Activated T-helper 1 cell treated with Interleukin-2 at 50 U/mL for 16 hours (primary cell): ENCODE measurements around the gene PIK3R1.

ENCODE experiments used
- DNase-seq: peaks from one replicate; pipeline ENCODE4 v3.0.0-alpha.2; 2020; ENCODE audit warnings: low read depth

The PIK3R1 gene

GRCh38 chr5:68298479-68298878, 82.9 kb downstream of the PIK3R1 start:
- no peak for DNase-seq

GRCh38 chr5:68299105-68299504, 83.5 kb downstream of the PIK3R1 start:
- DNase-seq, result no peak

GRCh38 chr5:68299575-68299974, 84.0 kb downstream of the PIK3R1 start:
- no peak for DNase-seq

- no peak for DNase-seq
Observed at GRCh38 chr5:68303038-68303738, 87.6 kb downstream of the PIK3R1 start.

- no peak for DNase-seq
Observed at GRCh38 chr5:68303754-68304420, 88.3 kb downstream of the PIK3R1 start.

- DNase-seq, result no peak
Observed at GRCh38 chr5:68304421-68305052, 89.0 kb downstream of the PIK3R1 start.

- DNase-seq, result no peak
Observed at GRCh38 chr5:68305223-68305870, 89.8 kb downstream of the PIK3R1 start.

GRCh38 chr5:68306361-68307014, 90.9 kb downstream of the PIK3R1 start:
- DNase-seq, result no peak

- DNase-seq, result no peak
Observed at GRCh38 chr5:68313336-68313735, 97.8 kb downstream of the PIK3R1 start.

- no peak for DNase-seq
Observed at GRCh38 chr5:68314465-68314864, 98.9 kb downstream of the PIK3R1 start.

GRCh38 chr5:68315679-68316271, 100.2 kb downstream of the PIK3R1 start:
- DNase-seq, result no peak

GRCh38 chr5:68316469-68316868, 100.9 kb downstream of the PIK3R1 start:
- no peak for DNase-seq

GRCh38 chr5:68317646-68318045, 102.1 kb downstream of the PIK3R1 start:
- no peak for DNase-seq

GRCh38 chr5:68318955-68319705, 103.6 kb downstream of the PIK3R1 start:
- no peak for DNase-seq

GRCh38 chr5:68319706-68320412, 104.3 kb downstream of the PIK3R1 start:
- DNase-seq, result no peak

GRCh38 chr5:68320413-68320986, 104.9 kb downstream of the PIK3R1 start:
- DNase-seq, result no peak

GRCh38 chr5:68325065-68325580, 109.6 kb downstream of the PIK3R1 start:
- DNase-seq, result no peak

GRCh38 chr5:68329554-68330255, 114.1 kb downstream of the PIK3R1 start:
- no peak for DNase-seq

GRCh38 chr5:68330574-68330973, 115.0 kb downstream of the PIK3R1 start:
- no peak for DNase-seq
